ENCODE data around the gene USPL1.

DNA sequence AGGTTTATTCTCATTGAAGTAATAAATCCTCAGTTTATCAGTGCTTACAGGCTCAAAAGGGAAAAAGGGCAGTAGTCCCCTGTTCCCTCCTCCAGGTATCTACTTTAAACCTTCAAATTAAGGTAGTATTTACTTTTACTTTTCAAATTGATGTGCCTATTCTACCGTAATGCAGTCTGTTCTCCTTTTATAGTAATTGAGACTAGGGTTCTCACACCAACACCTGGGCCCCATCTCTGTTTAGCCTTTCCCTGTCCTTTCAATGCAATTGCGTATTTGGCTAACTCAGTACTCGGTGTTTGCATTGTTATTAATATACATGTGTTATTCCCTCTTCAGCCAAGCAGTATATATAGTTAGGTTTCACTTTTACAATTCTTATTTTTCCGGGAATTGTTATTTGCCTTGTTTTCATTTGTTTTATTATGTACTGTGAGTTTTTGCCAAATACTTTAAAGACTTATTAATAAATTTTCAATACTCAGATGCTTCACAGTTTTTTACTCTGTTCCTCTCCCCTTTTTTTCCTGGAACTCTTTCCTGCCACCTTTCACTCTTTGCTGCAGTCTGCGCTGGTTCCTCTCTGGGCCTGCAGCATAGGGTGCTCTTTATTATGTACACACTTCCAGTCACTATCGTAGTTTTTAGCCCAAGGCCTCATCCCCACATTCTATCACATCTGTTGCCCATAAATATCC, 30.3 kb downstream of the USPL1 start:
- TF ChIP-seq, protein P1, sequence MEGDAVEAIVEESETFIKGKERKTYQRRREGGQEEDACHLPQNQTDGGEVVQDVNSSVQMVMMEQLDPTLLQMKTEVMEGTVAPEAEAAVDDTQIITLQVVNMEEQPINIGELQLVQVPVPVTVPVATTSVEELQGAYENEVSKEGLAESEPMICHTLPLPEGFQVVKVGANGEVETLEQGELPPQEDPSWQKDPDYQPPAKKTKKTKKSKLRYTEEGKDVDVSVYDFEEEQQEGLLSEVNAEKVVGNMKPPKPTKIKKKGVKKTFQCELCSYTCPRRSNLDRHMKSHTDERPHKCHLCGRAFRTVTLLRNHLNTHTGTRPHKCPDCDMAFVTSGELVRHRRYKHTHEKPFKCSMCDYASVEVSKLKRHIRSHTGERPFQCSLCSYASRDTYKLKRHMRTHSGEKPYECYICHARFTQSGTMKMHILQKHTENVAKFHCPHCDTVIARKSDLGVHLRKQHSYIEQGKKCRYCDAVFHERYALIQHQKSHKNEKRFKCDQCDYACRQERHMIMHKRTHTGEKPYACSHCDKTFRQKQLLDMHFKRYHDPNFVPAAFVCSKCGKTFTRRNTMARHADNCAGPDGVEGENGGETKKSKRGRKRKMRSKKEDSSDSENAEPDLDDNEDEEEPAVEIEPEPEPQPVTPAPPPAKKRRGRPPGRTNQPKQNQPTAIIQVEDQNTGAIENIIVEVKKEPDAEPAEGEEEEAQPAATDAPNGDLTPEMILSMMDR (IDR thresholded peaks at IDR 0.05) = no peak
- TF ChIP-seq HMGA2 (CRISPR knock-in tag; IDR thresholded peaks at IDR 0.05) = no peak
- TF ChIP-seq CREB1 (CRISPR knock-in tag; IDR thresholded peaks at IDR 0.05) = no peak
- TF ChIP-seq, protein P2, sequence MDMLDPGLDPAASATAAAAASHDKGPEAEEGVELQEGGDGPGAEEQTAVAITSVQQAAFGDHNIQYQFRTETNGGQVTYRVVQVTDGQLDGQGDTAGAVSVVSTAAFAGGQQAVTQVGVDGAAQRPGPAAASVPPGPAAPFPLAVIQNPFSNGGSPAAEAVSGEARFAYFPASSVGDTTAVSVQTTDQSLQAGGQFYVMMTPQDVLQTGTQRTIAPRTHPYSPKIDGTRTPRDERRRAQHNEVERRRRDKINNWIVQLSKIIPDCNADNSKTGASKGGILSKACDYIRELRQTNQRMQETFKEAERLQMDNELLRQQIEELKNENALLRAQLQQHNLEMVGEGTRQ (CRISPR knock-in tag; IDR thresholded peaks at IDR 0.05) = no peak
- TF ChIP-seq, protein P3, sequence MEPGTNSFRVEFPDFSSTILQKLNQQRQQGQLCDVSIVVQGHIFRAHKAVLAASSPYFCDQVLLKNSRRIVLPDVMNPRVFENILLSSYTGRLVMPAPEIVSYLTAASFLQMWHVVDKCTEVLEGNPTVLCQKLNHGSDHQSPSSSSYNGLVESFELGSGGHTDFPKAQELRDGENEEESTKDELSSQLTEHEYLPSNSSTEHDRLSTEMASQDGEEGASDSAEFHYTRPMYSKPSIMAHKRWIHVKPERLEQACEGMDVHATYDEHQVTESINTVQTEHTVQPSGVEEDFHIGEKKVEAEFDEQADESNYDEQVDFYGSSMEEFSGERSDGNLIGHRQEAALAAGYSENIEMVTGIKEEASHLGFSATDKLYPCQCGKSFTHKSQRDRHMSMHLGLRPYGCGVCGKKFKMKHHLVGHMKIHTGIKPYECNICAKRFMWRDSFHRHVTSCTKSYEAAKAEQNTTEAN (CRISPR knock-in tag; IDR thresholded peaks at IDR 0.05) = no peak
- TF ChIP-seq ELF4 (CRISPR knock-in tag; IDR thresholded peaks at IDR 0.05; ENCODE audit: low read depth) = no peak
- TF ChIP-seq NR3C1 (CRISPR knock-in tag; conservative IDR thresholded peaks at IDR 0.05; ENCODE audit: low read depth) = no peak
- TF ChIP-seq SP1 (CRISPR knock-in tag; conservative IDR thresholded peaks at IDR 0.05) = no peak

Data from WTC11 (cell line).